HepG2 (cell line): ENCODE measurements around the gene CUL7. TPM values are rescaled to one million over a fixed set of nuclear protein-coding genes. Genes with fewer than 3 reads are reported as not detected.
A peak's percentile ranks its signal among the peaks of the same experiment; 100 is the strongest.

Experiments
- AHR ChIP-seq: IDR thresholded peaks from 2 replicates; pipeline ENCODE4 v1.6.1; 2018; ENCODE audit warnings: missing genetic modification reagents, missing compliant biosample characterization
- ARNT ChIP-seq: fragments of 450-650 bp; IDR thresholded peaks from 2 replicates; pipeline ENCODE4 v1.6.1; 2017
- ASH2L ChIP-seq: fragments of 300-600, 200-600 bp; sonication (generic); IDR thresholded peaks from 2 replicates; pipeline ENCODE4 v1.7.0; 2017; ENCODE audit warnings: low read depth, mild to moderate bottlenecking, moderate library complexity, mixed read lengths, low read length; ENCODE audit not compliant: insufficient read length
- HDAC2 ChIP-seq: sonication (generic); formaldehyde crosslinking; IDR thresholded peaks from 2 replicates; pipeline ENCODE4 v1.4.0; 2020; ENCODE audit warnings: missing genetic modification reagents
- KMT2A ChIP-seq: sonication (generic); formaldehyde crosslinking; IDR thresholded peaks from 2 replicates; pipeline ENCODE4 v1.4.0; 2020; ENCODE audit warnings: missing genetic modification reagents
- LBX2 ChIP-seq: sonication (generic); formaldehyde crosslinking; IDR thresholded peaks from 2 replicates; pipeline ENCODE4 v1.5.0; 2020; ENCODE audit warnings: missing genetic modification reagents, mild to moderate bottlenecking, borderline replicate concordance
- SRY ChIP-seq: sonication (generic); formaldehyde crosslinking; IDR thresholded peaks from 2 replicates; pipeline ENCODE4 v1.8.0; 2022; ENCODE audit warnings: mild to moderate bottlenecking, missing genetic modification reagents
- TFE3 ChIP-seq: IDR thresholded peaks from 2 replicates; pipeline ENCODE4 v1.6.1; 2016
- TGIF2 ChIP-seq: IDR thresholded peaks from 2 replicates; pipeline ENCODE4 v1.6.1; 2016; ENCODE audit warnings: control low read depth, missing compliant biosample characterization
- UBTF ChIP-seq: sonication (generic); formaldehyde crosslinking; IDR thresholded peaks from 2 replicates; pipeline ENCODE4 v1.4.0; 2020; ENCODE audit warnings: mild to moderate bottlenecking, missing genetic modification reagents
- ZFP37 ChIP-seq: sonication (generic); formaldehyde crosslinking; IDR thresholded peaks from 2 replicates; pipeline ENCODE4 v1.4.0; 2020; ENCODE audit warnings: missing genetic modification reagents, borderline replicate concordance
- ZNF431 ChIP-seq: sonication (generic); formaldehyde crosslinking; IDR thresholded peaks from 2 replicates; pipeline ENCODE4 v1.9.0; 2022; ENCODE audit warnings: missing genetic modification reagents, low read depth, mild to moderate bottlenecking, borderline replicate concordance
- ZNF432 ChIP-seq: sonication (generic); formaldehyde crosslinking; IDR thresholded peaks from 2 replicates; pipeline ENCODE4 v1.5.0; 2020; ENCODE audit warnings: missing genetic modification reagents, mild to moderate bottlenecking, borderline replicate concordance
- ZNF557 ChIP-seq: sonication (generic); formaldehyde crosslinking; IDR thresholded peaks from 2 replicates; pipeline ENCODE4 v1.4.0; 2020; ENCODE audit warnings: missing genetic modification reagents
- ZNF761 ChIP-seq: sonication (generic); formaldehyde crosslinking; conservative IDR thresholded peaks from 2 replicates; pipeline ENCODE4 v1.4.0; 2020; ENCODE audit warnings: mild to moderate bottlenecking, missing genetic modification reagents
- ZNF850 ChIP-seq: sonication (generic); formaldehyde crosslinking; conservative IDR thresholded peaks from 2 replicates; pipeline ENCODE4 v1.9.0; 2021; ENCODE audit warnings: mild to moderate bottlenecking, missing genetic modification reagents
- ZNF891 ChIP-seq: sonication (generic); formaldehyde crosslinking; IDR thresholded peaks from 2 replicates; pipeline ENCODE4 v1.5.0; 2020; ENCODE audit warnings: mild to moderate bottlenecking, missing genetic modification reagents
- polyA plus RNA-seq, 8 experiments: library from polyadenylated mRNA; depleted of rRNA in 3 of 8; stranded (reverse) in 7 of 8; unstranded in 1 of 8; fragments of >200 nt; fragmentation: Illumina TruSeq in 4 of 8; extraction: Trizol in 4 of 8; gene quantifications; 2 replicates each; pipeline versions ENCODE4 v1.2.1 to v1.2.3, GENCODE V29; 2011 to 2016; ENCODE audit warnings: low read depth in 4 of 8, missing spikeins in 1 of 8, mixed read lengths in 1 of 8; ENCODE audit not compliant: insufficient read depth in 1 of 8
- total RNA-seq, 5 experiments: library from RNA; depleted of rRNA; stranded (reverse); fragments of >200 nt; fragmentation: Illumina TruSeq; extraction: Trizol; gene quantifications; 2 replicates each; pipeline ENCODE4 v1.2.3, GENCODE V29; 2016; ENCODE audit warnings: low read depth in 1 of 5
- TF ChIP-seq, protein P1 (sequence below): sonication (generic); formaldehyde crosslinking; conservative IDR thresholded peaks from 2 replicates; pipeline ENCODE4 v1.4.0; 2020; ENCODE audit warnings: missing genetic modification reagents

CUL7 gene
- total and polyA plus RNA-seq, 2 of the 13 experiments (the other 11 are each of a cell fraction or from before 2014, with no cell fraction given): 32.0 to 60.7 TPM

GRCh38 chr6:43060755-43061633, 7.3 kb upstream of the CUL7 start (continued):
- no peak for TF ChIP-seq TGIF2 (CRISPR knock-in tag)
- peak; percentile 60; the same call in 1 of the 2 replicates for TF ChIP-seq ZNF891 (CRISPR knock-in tag)
- no peak for TF ChIP-seq ZNF431 (CRISPR knock-in tag)
- TF ChIP-seq KMT2A: 0 out of 2 replicates have a peak, but pooled peaks have one; percentile 3
- TF ChIP-seq, protein P1, sequence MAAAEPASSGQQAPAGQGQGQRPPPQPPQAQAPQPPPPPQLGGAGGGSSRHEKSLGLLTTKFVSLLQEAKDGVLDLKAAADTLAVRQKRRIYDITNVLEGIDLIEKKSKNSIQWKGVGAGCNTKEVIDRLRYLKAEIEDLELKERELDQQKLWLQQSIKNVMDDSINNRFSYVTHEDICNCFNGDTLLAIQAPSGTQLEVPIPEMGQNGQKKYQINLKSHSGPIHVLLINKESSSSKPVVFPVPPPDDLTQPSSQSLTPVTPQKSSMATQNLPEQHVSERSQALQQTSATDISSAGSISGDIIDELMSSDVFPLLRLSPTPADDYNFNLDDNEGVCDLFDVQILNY (CRISPR knock-in tag): no peak
- TF ChIP-seq SRY (CRISPR knock-in tag): no peak
- no peak for TF ChIP-seq ZNF557 (CRISPR knock-in tag)
- TF ChIP-seq ZFP37: no peak
- TF ChIP-seq AHR (CRISPR knock-in tag): peak; percentile 54; the same call in 1 of the 2 replicates
- no peak for TF ChIP-seq ZNF850 (CRISPR knock-in tag)
- TF ChIP-seq HDAC2 (CRISPR knock-in tag): no peak
- TF ChIP-seq LBX2: peak; percentile 75; the same call in 1 of the 2 replicates
- TF ChIP-seq UBTF (CRISPR knock-in tag): 0 out of 2 replicates have a peak, but pooled peaks have one; percentile 25
- no peak for TF ChIP-seq ZNF432 (CRISPR knock-in tag)
- TF ChIP-seq ZNF761: no peak
- TF ChIP-seq ASH2L: no peak
- no peak for TF ChIP-seq TFE3
- no peak for TF ChIP-seq ARNT
